Frontal cortex (tissue), 4 donors: ENCODE data around the gene ZNF775. TPM values are rescaled to one million over a fixed set of nuclear protein-coding genes. Genes with fewer than 3 reads are reported as not detected.

Experiments
- DNase-seq, 2 donors: peaks; one replicate each; pipeline ENCODE4 v3.0.0; 2012; ENCODE audit warnings: low spot score in 2 of 2
- FAIRE-seq: peaks from 2 replicates; lab custom pipeline; 2012; peaks lifted over from hg19 to GRCh38; lab: Jason Lieb, UNC
- total RNA-seq: library from RNA; depleted of rRNA; stranded (reverse); fragments of >200 nt; gene quantifications from one replicate; pipeline ENCODE4 v1.2.3, GENCODE V29; 2014
- donor health status: control.
- donor health status: control.
- donor health status: control.

ZNF775 gene
- total RNA-seq, 1 donor from 2014 or later, result 10.2 TPM

GRCh38 chr7:150344299-150344698 lies 34.8 kb upstream of the ZNF775 start:
- DNase-seq (no peak), FAIRE-seq (no peak)

GRCh38 chr7:150345012-150345411 lies 34.1 kb upstream of the ZNF775 start:
- no peak for DNase-seq
- FAIRE-seq, result no peak

GRCh38 chr7:150346922-150347321 lies 32.2 kb upstream of the ZNF775 start:
- no peak for FAIRE-seq
- DNase-seq, result no peak

GRCh38 chr7:150351587-150352194 lies 27.4 kb upstream of the ZNF775 start:
- no peak for FAIRE-seq
- DNase-seq, result no peak

GRCh38 chr7:150355666-150356059 lies 23.5 kb upstream of the ZNF775 start:
- DNase-seq (no peak), FAIRE-seq (no peak)

- DNase-seq (no peak), FAIRE-seq (no peak)
These were observed 22.7 kb upstream of the ZNF775 start for GRCh38 chr7:150356265-150356897.

GRCh38 chr7:150357270-150357669 lies 21.9 kb upstream of the ZNF775 start:
- FAIRE-seq (no peak), DNase-seq (no peak)

GRCh38 chr7:150357771-150358427 lies 21.2 kb upstream of the ZNF775 start:
- no peak for FAIRE-seq
- DNase-seq, result no peak

GRCh38 chr7:150358433-150358832 lies 20.7 kb upstream of the ZNF775 start:
- DNase-seq, result no peak
- FAIRE-seq, result no peak

GRCh38 chr7:150358988-150359621 lies 20.0 kb upstream of the ZNF775 start:
- DNase-seq, result no peak
- no peak for FAIRE-seq

GRCh38 chr7:150359622-150360362 lies 19.3 kb upstream of the ZNF775 start:
- FAIRE-seq (no peak), DNase-seq (no peak)

GRCh38 chr7:150360363-150361058 lies 18.6 kb upstream of the ZNF775 start:
- FAIRE-seq, result no peak
- no peak for DNase-seq

GRCh38 chr7:150361402-150361801 lies 17.7 kb upstream of the ZNF775 start:
- no peak for DNase-seq
- FAIRE-seq, result no peak

GRCh38 chr7:150361807-150362621 lies 17.1 kb upstream of the ZNF775 start:
- DNase-seq, result no peak
- FAIRE-seq, result no peak

GRCh38 chr7:150363370-150363769 lies 15.8 kb upstream of the ZNF775 start:
- DNase-seq, result no peak
- FAIRE-seq, result no peak

GRCh38 chr7:150363872-150364271 lies 15.3 kb upstream of the ZNF775 start:
- no peak for FAIRE-seq
- DNase-seq, result no peak

- DNase-seq, result no peak
- FAIRE-seq, result no peak
These were observed 13.9 kb upstream of the ZNF775 start for GRCh38 chr7:150365194-150365593.

- no peak for FAIRE-seq
- DNase-seq, result no peak
These were observed 13.3 kb upstream of the ZNF775 start for GRCh38 chr7:150365673-150366398.
